Measurements from ENCODE around the gene ARMC5.
A peak's percentile ranks its signal among the peaks of the same experiment; 100 is the strongest.
"Not testable (repeated sequence)": the region's sequence is repeated elsewhere in the genome, so short reads cannot be mapped to it uniquely, and the experiment has no call there.

The ARMC5 gene

GRCh38 chr16:31430380-31431052 is 28.8 kb upstream of the ARMC5 start:
- DNase-seq (ENCODE audit: low read depth, low spot score): no peak

- no peak for DNase-seq (ENCODE audit: low read depth, low spot score)
Measured at GRCh38 chr16:31435341-31436220, 23.7 kb upstream of the ARMC5 start.

GRCh38 chr16:31436221-31437045 is 22.9 kb upstream of the ARMC5 start:
- no peak for DNase-seq (ENCODE audit: low read depth, low spot score)

- DNase-seq (ENCODE audit: low read depth, low spot score): no peak
Measured at GRCh38 chr16:31438414-31438813, 20.9 kb upstream of the ARMC5 start.

DNA sequence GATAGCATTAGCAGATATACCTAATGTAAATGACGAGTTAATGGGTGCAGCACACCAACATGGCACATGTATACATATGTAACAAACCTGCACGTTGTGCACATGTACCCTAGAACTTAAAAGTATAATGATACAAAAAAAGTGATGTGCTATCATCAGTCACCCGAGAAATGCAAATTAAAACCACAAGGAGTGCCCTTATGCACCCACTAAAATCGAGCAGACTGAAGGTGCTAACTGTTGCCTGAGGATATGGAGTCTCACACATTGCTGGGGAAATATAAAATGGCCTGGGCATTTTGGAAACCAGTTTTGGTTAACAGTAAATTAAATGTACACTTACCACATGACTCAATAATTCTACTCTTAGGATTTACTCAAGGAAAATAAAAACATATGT is 20.3 kb upstream of the ARMC5 start:
- not testable (repeated sequence) for DNase-seq (ENCODE audit: low read depth, low spot score)

- no peak for DNase-seq (ENCODE audit: low read depth, low spot score)
Measured at GRCh38 chr16:31439519-31439918, 19.8 kb upstream of the ARMC5 start.

DNA sequence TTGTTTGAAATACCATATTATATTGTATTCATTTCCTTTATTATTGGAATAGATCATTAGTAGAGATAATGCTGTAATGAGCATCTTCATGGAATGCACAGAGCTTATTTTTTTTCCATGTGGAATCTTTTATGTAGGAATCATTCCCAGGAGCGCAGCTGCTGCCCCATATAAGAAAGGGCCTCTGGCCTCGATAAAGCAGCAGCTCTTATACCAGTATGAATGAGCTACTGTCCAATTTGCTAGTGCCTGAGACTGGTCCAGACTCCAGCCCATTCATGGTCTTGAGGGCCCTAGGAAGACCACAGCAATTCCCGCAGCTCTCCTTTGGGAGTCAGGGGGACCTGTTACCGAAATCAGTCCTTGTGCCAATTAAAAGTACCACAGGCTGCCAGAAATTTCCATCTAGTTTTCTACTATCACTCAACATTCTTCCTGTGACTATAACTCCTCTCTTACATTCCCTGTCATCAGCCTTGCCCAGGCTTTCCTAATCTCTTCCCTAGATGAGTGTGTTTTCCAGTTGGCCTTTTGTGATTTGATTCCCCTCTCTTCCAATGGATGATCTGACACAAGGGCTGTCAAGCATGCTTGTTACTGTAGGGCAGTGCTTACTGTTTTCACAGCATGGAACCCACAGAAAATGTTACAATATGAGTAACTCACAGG is 18.7 kb upstream of the ARMC5 start:
- DNase-seq (ENCODE audit: low read depth, low spot score): no peak

DNA sequence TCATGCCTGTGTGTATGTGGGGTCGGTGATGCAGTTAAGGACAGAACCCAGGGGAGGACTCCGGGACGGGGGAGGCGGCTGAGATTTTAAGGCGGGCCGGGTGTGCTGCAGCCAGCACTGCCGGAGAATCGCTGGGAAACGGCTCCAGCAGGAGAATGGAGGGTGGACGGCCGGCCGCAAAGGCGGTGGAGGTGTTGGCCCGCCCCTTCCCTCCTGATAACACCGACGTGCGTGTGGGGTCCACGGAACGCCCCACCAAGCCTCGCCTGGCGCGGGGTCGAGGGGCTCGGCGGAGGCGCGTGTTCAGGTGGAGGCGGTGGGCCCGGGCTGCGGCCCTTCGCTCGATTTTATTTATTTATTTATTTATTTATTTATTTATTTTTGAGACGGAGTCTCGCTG is 17.3 kb upstream of the ARMC5 start:
- DNase-seq (ENCODE audit: low read depth, low spot score): no peak

GRCh38 chr16:31445931-31446330 is 13.4 kb upstream of the ARMC5 start:
- DNase-seq (ENCODE audit: low read depth, low spot score): not testable (repeated sequence)

DNA sequence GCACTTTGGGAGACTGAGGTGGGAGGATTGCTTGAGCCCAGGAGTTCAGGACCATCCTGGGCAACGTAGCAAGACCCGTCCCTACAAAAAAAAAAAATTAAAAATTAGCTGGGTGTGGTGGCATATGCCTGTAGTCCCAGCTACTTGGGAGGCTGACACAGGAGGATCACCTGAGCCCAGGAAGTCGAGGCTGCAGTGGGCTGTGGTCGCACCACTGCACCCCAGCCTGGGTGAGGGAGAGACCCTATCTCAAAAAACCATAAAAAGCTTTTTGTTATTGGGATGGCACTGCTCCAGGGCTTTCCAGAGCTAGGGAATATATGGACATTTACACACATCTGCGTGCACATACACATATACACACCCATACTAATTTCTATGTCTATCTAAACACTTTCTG is 8.1 kb upstream of the ARMC5 start:
- DNase-seq (ENCODE audit: low read depth, low spot score): no peak

- DNase-seq (ENCODE audit: low read depth, low spot score): no peak
Measured at GRCh38 chr16:31451681-31452351, 7.5 kb upstream of the ARMC5 start.

DNA sequence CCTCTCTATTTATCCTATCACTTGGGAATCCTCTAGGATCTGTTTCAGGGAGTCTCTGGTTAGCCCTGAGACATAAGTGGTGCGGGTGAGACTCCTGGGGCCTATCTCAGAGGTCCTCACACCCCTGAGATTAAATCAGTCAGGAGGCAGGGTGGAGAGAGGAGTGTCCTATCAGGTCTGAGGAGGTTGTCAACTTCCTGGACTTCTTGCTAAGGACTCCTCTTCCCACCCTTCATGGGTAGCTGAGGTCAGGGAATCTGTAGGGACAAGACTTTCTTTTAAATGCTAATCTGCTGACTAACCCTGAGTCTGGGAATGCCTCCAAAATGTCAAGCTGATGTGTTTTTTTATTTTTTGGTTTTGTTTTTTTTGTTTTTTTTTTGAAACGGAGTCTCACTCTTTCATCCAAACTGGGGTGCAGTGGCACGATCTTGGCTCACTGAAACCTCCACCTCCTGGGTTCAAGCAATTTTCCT is 6.6 kb upstream of the ARMC5 start:
- no peak for DNase-seq (ENCODE audit: low read depth, low spot score)

DNA sequence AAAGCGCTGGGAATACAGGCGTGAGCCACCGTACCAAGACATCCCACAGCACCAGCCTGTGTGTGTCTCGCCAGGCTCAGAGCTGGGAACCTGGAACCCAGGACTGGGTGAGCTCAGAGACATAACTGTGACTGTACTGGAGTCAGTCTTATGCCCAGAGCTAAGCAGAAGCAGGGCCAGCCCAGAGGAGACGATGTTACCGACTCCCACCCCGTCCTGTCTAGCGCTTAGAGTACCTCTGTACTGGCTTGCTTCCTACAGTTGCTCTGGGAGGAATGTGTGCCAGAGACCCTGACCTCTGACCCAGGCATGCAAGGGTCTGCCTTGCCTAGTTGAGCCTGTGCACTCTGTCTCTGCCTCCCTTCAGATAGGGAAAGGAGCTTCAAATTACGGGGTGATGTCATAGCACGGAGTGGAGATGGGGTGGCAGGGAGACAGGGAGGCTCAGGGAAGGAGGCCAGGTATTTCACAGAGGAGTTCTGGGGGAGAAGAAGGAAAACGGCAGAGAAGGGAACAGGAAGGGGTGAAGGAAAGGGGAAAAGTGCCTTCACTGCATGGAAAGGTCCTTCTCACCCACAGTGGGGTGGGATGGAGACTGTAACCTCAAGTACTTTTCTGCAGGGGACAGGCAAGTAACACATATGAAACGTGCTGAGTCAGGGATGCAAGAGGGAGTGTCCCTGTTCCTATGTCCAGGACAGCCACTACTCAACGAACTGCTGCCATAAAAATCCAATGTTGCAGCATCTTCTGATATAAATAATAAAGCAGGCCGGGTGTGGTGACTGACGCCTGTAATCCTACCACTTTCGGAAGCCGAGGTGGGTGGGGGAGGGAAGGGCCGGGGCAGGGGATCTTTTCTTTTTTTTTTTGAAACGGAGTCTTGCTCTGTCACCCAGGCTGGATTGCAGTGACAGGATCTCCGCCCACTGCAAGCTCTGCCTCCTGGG is 5.8 kb upstream of the ARMC5 start:
- DNase-seq (ENCODE audit: low read depth, low spot score): no peak

DNA sequence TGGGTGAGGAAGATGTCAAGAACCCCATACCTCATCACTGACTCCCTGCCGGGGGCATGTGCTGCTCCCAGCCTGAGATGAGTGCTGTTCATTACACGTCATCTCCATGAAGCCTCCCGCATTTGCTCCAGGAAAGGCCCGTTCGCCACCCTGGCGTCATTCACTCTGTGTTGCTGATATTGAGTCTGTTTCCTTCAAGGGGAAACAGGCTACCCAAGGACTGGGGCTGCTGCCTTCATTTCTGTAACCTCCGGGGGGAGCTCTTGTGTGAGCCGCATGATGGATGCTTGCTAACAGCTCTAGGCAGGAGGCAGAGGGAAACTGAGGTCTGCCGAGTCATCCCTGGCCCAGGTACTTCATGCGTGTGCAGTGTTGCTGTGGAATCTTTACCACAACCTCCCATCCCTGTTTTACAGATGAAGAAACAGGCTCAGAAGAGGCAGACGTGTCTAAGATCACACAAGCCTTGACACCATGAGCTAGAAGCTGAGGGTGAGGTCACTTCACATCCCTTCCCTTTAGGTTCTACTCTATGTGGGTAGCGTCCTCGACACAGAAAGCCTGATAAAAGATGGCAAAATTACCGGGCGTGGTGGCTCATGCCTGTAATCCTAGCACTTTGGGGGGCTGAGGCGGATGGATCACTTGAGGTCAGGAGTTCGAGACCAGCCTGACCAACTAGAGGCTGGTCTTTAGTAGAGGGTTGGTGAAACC is 3.5 kb upstream of the ARMC5 start:
- no peak for DNase-seq (ENCODE audit: low read depth, low spot score)

DNA sequence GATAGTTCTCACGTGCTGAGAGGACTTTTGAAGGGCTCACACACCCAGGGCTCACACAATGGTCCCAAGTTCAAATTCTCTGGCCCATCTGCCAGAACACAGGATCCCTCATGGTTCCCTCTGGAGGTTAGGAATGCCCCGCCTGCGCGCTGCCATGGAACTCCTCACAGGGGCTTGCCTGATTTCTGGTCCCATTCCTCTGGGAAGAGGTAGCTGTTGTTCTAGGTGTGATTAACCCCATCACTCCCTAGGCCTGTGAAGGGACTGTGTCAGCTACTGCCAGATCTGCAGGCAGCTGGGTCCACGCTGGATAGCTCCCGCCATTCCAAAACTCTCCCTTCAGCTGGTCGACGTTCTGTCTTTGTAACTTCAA is 2.3 kb upstream of the ARMC5 start:
- no peak for DNase-seq (ENCODE audit: low read depth, low spot score)

DNA sequence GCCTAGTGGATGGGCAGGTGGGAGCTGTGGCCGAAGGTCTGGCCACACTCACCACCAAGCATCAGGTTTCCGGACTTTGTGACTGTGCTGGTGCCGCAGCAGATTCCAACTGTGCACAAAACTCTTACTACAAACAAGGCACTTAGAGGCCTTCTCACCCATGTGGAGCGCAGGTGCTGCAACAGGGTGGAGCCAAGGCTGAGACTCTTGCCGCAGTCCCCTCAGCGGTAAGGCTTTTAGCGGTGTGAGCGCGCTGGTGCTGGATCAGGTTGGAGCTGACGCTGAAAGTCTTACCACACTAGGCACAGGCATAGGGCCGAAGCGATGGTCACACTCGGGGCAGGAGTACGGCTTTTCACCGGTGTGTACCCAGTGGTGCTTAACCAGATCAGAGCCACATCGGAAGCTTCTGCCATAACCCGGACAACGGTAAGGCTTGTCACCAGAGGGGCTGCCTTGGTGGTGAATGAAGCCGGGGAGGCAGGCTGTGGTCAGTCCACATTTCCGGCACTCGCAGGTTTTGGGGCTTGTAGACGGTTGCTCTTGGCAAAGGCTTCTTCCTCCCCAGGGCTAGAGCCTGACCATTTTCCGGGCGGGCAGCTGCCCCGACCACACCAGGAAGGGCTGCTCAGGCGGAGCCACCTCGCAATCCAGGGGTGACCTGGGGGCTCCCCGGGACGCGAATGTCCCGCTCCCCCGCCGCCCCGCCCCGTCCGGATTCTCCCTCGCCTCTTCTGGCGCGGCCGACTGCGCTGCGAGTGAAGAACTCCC is 1.0 kb upstream of the ARMC5 start:
- no peak for DNase-seq (ENCODE audit: low read depth, low spot score)

- peak; percentile 100 for DNase-seq (ENCODE audit: low read depth, low spot score)
Measured at GRCh38 chr16:31459687-31460581, 633 bp downstream of the ARMC5 start.

Measured in activated naive CD8-positive, alpha-beta T cell treated with anti-CD3 and anti-CD28 coated beads, Interleukin-2, amount 50 U/mL, for 16 hours (primary cell).